Activated CD4-positive, alpha-beta T cell treated with anti-CD3 and anti-CD28 coated beads for 24 hours (primary cell): Measurements from ENCODE around the gene PGP.

Source experiments
- DNase-seq, 2 donors: peaks; one replicate each; pipeline ENCODE4 v3.0.0-alpha.2; 2020; ENCODE audit warnings: low read depth in 2 of 2

Gene PGP

GRCh38 chr16:2166263-2167067 lies 48.2 kb downstream of the PGP start:
- DNase-seq, result no peak

DNA sequence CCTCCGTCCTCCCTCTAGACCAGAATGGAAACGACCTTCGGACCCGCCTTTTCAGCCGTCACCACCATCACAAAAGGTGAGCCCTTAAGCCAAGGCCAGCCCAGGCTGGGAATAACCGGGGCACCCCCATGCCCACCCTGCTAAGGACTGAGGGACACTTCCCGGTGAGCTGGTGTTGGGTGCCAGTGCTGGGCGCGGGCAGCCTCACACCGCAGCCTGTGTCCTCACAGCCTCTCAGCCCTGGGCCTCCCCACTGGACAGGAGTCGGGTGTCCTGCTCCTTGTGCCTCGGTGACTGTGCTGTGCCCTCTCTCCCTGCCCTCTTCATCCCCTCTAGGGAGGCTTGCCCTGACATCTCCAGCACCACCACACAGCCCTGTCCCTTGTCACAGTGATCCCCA lies 48.8 kb downstream of the PGP start:
- DNase-seq, result no peak

- no peak for DNase-seq
Observed at GRCh38 chr16:2163211-2163881, 51.3 kb downstream of the PGP start.

GRCh38 chr16:2162676-2163118 lies 51.9 kb downstream of the PGP start:
- DNase-seq, result no peak

GRCh38 chr16:2161911-2162310 lies 52.7 kb downstream of the PGP start:
- DNase-seq, result no peak
